Activated CD4-positive, alpha-beta T cell treated with anti-CD3 and anti-CD28 coated beads, Interleukin-2, amount 50 U/mL, for 16 hours (primary cell): ENCODE results near the gene MYL3.
"Not testable (repeated sequence)": the region's sequence is repeated elsewhere in the genome, so short reads cannot be mapped to it uniquely, and the experiment has no call there.

Experiments
- DNase-seq: peaks from one replicate; pipeline ENCODE4 v3.0.0-alpha.2; 2020

Gene MYL3

GRCh38 chr3:46863261-46863782, at the start of gene MYL3:
Gene MYL3, minus strand, starts transcription at chr3:46863444. Its CDS starts 54 bp downstream, at chr3:46863390.
- no peak for DNase-seq

- peak; percentile 51 for DNase-seq
Observed at GRCh38 chr3:46912986-46913385, 49.7 kb upstream of the MYL3 start.

- not testable (repeated sequence) for DNase-seq
Observed at GRCh38 chr3:46910914-46911313, 47.7 kb upstream of the MYL3 start.

GRCh38 chr3:46910166-46910760, 47.0 kb upstream of the MYL3 start:
- DNase-seq: no peak

GRCh38 chr3:46909535-46910161, 46.4 kb upstream of the MYL3 start:
- peak; percentile 81 for DNase-seq

- DNase-seq: no peak
Observed at GRCh38 chr3:46908986-46909534, 45.8 kb upstream of the MYL3 start.

GRCh38 chr3:46908294-46908985, 45.2 kb upstream of the MYL3 start:
- no peak for DNase-seq

- no peak for DNase-seq
Observed at GRCh38 chr3:46907960-46908293, 44.7 kb upstream of the MYL3 start.

GRCh38 chr3:46907271-46907670, 44.0 kb upstream of the MYL3 start:
- no peak for DNase-seq

- no peak for DNase-seq
Observed at GRCh38 chr3:46906471-46907058, 43.3 kb upstream of the MYL3 start.

GRCh38 chr3:46905661-46906451, 42.6 kb upstream of the MYL3 start:
- DNase-seq: no peak

GRCh38 chr3:46905213-46905560, 41.9 kb upstream of the MYL3 start:
- DNase-seq: no peak

GRCh38 chr3:46904303-46905212, 41.3 kb upstream of the MYL3 start:
- no peak for DNase-seq

- no peak for DNase-seq
Observed at GRCh38 chr3:46903341-46904302, 40.4 kb upstream of the MYL3 start.

- DNase-seq: no peak
Observed at GRCh38 chr3:46902188-46902631, 39.0 kb upstream of the MYL3 start.

- DNase-seq: no peak
Observed at GRCh38 chr3:46901591-46902187, 38.4 kb upstream of the MYL3 start.

GRCh38 chr3:46901061-46901460, 37.8 kb upstream of the MYL3 start:
- DNase-seq: no peak

GRCh38 chr3:46900356-46900755, 37.1 kb upstream of the MYL3 start:
- DNase-seq: no peak

- no peak for DNase-seq
Observed at GRCh38 chr3:46900007-46900292, 36.7 kb upstream of the MYL3 start.
